AG20443 (cell line): Measurements from ENCODE around the gene SH3PXD2A.
A peak's percentile ranks its signal among the peaks of the same experiment; 100 is the strongest.
"Not testable (repeated sequence)": the region's sequence is repeated elsewhere in the genome, so short reads cannot be mapped to it uniquely, and the experiment has no call there.

Experiments used
- DNase-seq: peaks from one replicate; pipeline ENCODE4 v3.0.0; 2012; ENCODE audit warnings: low spot score, mixed read lengths

Gene SH3PXD2A

DNA sequence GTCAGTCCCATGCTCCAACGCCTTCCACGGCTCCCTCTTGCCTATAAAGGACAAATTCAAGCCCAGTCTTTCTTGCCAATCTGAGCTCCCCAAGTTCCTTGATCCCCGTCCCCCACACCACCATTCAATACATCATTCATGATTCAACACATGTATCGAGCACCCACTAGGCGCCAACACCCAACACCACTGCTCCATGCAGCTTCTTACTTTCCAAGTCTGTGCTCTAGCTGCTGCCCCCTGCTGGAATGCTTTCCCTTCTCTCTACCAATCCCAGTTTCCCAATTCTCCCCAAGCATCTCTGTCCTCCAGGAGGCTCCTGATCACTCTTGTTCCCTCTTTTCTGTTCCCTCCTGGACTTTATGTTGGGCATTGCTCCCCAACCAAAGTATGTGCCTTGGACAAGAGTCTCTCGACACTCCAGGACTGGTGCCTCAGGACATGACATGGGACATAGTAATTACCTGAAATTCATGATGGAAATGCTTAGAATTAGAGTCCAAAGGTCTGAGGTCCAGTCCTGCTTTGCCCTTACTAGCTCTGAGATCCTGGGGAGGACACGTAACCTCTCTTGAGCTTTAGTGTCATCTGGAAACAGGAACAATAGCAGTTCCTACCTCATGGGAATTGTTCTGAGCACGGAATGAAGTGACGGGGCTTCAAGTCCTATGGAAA lies 189.2 kb downstream of the SH3PXD2A start:
- DNase-seq: peak; percentile 55

DNA sequence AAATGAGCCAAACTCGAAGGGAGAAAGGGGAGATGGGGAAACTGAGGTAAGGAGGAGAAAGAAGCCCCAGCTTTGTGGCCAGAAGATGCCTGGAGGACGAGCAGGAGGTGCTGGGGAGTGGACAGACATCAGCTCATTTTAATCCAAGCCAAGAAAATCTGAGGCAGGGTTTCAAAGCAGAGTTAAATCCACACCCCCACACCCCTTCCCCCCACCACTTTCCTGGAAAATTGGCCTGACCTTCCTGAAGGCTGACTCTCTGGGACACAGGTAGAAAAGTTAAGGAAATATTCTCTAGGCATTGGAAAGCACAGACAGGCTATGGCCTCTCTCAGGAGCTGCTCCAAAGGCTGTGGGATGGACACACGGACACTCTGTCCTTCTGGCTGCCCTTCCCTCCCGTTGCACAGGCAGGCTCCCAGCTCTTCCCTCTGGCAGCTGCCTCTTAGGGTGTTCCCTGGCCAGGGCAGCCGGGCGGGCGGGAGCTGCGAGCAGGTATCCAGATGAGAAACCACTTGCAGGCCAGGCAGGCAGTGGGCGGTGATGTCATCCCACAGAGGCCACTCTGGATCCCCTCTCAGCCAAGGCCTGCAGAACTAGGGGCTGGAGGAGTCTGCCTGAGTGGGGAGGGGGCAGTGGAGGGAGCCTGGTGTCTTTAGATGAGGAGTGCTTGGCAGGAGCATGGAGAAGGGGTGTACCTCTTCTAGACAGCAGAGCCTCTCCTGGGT lies 190.1 kb downstream of the SH3PXD2A start:
- no peak for DNase-seq

DNA sequence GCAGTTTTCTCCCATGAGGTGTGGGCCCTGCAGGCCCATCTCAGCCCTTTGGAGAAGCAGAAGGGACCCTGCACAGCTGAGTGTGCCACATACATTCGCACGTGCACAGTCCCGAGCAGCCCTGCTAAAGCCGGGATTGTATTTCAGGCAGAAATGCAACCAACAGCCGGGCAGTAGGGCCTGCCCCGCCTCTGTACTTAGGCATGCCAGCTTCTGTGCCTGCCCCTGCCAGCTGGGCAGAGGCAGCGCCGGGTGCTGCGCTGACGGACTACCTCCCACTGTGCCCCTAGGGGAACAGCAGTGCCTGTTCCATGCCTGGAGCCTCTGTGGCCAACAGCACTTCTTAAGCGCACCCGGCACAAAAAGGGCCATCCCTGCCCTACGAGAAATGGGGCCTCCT lies 191.6 kb downstream of the SH3PXD2A start:
- DNase-seq: no peak

DNA sequence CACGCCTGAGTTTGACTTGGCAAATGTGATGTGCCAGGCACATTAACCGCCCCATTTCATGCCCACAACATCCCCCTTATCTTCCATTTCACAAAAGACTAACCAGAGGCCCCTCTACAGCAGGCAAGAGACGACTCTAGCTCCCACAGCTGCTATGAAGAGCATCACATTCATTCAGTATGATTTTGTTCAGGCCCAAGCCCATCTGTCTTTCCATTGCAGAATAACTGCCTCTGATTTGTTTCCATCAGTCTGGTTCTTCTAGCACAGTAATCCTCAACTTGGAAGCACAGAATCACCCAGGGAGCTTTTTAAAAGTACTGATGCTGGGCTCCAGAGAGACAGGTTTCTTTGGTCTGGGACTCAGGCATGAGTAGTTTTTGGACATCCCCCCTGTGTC lies 192.1 kb downstream of the SH3PXD2A start:
- no peak for DNase-seq

DNA sequence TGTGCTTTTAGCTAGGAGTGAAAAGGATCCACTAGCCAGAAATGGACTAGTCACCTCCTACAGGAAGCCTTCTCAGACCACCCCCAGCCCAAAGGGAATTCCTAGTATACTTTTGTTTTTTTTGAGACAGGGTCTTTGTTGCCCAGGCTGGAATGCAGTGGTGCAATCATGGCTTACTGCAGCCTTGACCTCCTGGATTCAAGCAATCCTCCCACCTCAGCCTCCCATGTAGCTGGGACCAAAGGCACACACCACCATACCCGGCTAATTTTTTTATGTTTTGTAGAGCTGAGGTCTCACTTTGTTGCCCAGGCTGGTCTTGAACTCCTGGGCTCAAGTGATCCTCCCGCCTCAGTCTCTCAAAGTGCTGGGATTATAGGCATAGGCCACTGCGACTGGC lies 192.7 kb downstream of the SH3PXD2A start:
- DNase-seq: not testable (repeated sequence)

DNA sequence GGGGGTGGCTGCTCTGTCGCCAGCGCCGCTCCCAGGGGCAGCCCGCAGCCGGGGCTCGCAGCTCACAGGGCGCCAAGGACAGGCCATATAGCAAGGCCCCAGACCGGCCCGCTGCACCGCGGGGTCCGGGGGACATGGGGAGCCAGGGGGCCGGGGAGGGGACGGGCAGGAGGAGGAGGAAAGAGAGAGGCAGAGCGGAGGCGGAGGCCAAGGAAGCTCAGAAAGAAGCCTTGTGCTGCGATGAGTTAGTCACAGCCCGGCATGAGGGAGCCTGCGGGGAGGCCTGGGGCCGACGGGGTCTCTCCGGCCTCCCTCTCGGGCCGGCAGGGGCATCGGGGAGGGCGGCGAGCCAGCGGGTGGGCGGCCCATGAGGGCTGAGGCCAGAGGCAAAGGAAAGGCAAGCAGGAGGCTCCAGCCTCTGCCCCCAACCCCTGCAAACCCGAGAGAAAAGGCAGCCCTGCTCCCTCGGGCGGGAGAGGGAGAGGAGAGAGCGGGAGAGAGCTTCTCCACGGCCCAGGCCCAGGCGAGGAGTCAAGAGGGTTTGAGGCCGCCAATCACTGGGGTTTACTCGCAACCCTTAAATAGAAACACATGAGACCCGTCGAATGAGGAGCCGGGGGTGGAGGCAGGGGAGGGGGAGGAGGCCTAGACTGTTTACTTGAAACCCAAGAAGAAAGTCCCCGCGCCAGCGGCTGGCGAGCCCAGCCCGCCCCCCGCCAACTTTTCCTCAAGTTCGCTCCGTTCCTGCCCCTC lies 194.0 kb downstream of the SH3PXD2A start:
- DNase-seq: peak; percentile 94

DNA sequence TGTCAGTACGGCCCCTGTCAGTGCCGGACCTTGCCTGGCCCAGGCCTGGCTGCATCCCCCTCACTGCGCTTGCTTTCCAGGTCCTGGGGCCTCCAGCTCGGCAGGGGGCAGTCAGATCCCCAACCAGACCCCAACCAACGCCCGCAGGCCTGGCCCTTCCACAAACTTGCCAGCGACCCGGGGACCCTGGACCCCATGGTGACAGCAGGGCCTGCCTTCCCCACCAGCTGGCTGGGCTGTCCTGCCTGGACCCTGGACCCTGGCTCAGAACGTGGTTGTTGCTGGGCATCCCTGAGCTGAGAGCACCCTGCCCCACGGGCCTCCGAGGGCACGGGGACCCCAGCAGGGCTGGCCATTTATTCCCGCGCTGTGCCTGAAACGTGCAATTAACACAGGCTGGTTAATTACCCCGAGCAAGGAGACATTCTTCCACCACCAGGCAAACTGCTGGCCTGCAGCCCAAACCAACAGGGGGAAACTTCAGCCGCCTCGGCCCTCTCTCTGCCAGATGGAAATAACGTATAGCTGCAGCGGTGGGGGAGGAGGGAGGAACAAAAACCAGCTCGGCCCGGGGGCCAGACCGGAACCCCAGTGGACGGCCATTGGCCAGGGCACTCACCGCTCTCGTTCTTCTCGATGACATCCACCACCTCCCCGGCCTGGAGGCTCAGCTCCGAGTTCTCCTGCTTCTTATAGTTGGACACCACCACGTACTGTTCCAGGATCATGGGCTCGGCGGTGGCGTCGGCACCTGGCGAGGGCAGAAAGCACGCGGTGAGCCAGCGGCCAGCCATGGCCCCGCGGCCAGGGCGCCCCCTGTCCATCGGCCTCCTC lies 194.8 kb downstream of the SH3PXD2A start:
- no peak for DNase-seq

DNA sequence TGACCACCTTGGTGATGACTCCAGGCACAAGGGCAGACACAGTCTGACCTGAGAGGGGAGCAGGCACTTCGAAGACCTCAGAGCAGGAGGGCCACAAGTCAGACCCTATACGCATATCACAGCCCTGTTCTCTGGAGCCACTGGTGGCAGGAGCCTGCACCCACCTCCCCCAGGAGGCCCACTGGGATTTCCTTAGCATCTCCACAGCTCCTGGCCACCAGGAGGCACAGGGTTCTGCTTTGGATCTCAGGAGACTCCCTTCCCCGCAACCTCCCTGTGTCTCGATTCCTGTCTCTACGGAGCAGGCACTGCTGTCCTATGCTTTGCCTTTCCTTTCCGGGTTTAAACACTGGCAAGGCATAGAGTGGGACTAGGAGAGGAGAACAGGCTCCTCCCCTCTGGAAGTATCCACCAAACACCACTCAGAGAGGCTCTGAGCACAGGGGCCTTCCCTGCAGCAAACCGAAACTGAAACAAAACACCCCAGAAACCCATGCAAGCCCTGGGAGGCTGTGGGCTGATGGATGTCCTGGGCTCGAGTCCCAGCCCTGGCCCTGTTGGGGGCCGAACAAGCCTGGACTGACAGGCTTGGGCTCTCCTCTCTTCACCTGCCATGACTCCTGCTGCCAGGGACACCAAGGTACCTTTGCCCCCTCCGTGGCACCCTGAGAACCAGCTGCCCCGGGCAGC lies 195.6 kb downstream of the SH3PXD2A start:
- DNase-seq: peak; percentile 91

DNA sequence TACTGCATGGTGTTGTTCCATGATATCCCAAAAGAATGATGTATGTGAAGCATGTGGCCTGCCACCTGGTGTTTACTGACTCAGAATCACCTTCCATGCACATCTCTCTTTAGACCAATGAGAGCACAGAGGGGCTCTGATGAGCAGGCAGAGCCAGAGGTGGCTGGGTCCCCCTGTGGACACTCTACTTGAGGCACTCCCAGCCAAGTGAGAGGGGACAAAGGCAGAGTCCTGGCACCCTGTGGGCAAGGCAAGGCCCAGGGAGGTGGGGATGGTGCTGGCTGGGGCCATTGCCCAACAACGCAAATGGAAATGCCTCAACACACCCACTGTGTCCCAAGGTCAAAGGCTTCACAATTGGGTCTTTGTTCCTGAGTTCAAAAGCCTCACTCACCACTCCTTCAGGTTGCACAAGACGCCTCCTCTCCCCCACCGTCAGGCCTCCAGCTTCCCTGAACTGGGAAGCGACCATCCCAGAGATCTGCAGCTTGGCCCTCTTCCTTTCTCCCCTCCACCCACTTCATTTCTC lies 197.3 kb downstream of the SH3PXD2A start:
- no peak for DNase-seq

DNA sequence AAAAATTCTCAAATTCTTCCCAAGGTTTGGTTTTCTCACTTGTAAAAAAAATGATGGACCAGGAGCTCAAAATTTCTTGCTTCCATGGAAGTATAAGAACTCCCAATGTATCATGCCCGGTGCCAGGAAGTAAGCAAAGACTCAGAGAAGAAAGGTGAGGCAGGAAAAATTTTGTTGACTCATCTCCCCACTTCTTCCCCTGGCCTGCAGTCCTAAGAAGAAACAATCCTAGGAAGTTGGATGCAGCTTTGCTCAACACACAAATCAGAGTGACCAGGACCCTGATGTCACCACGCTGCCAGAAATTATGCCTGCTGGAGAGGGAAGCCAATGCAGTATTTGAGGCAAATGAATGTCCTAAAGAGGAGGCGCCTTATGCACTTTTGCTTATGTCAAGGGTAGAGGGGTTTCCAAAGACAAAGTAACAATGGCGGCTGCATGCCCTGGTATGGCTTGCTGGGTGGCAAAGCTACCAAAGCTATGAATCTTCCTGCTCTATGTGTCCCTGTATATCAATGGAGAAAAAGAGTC lies 198.2 kb downstream of the SH3PXD2A start:
- DNase-seq: no peak

DNA sequence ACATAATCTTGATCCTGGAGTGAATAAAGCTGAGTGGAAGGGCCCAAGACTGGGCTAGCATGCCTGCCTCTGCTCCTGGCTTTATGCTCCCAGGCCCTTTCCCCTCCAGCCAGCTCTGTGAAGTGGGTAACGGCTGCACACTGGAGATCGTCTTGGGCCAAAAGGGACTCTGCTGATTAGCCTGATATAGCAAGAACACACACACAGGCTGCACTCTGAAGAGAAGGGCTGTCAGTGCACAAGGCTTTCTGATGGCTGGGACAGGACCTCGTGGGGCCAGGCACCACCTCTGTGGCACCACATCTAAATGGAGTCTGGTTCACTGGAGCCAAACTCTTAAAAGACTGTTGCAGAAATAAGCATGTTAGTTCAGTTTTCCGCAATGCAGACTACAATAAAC lies 200.5 kb downstream of the SH3PXD2A start:
- DNase-seq: no peak

DNA sequence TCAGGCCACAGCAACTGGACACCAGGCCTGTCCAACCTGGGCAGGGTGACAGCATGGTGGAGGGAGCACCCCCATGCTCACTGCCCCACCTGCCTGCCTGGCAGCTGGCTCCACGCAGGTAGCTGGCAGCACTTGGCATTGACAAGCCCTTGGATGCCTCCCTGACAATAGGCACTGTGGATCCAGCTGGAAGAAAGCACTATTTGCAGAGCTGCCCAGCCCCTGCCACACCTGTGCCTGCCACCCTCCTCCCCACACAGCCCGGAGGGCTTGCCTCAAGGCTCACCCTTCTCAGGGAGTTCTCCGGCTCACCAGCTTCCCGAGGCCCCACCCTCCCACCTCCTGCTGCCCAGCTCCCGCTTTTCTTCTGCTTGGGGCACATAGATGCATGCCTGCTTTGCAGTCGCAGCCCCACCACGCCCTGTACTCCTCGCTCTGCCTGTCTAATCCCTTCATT lies 201.8 kb downstream of the SH3PXD2A start:
- no peak for DNase-seq

DNA sequence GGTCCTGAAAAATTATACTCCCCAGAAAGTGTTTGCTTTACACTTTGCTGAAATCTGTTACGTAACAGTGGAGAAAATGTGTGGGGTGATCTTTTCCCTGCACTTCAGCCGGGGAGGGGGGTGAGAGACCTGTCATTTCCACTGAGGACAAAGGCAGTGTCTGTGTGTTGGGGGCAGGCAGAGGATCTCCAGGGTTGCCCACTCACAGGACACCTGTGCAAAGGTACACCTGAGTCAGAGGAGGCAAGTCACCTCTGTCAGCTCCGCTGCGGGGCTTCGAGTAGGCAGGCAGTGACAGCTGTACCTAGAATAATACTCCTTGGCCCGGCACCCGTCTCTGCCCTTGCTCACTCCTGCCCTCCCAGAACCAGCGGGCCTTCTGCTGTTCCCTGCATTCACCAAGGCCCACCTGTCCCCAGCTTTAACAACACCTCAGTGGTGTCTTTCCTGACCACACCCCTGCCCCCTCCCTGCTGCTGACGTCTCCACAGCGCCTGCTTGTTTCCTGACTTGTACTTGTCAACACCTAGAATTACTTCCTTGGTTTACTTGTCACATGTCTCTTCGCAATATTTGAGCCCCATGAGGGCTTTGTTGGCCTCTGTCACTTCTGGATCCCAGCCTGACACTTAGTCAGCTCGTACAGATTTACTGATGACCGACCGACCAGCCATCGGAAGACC lies 202.6 kb downstream of the SH3PXD2A start:
- peak; percentile 31 for DNase-seq

DNA sequence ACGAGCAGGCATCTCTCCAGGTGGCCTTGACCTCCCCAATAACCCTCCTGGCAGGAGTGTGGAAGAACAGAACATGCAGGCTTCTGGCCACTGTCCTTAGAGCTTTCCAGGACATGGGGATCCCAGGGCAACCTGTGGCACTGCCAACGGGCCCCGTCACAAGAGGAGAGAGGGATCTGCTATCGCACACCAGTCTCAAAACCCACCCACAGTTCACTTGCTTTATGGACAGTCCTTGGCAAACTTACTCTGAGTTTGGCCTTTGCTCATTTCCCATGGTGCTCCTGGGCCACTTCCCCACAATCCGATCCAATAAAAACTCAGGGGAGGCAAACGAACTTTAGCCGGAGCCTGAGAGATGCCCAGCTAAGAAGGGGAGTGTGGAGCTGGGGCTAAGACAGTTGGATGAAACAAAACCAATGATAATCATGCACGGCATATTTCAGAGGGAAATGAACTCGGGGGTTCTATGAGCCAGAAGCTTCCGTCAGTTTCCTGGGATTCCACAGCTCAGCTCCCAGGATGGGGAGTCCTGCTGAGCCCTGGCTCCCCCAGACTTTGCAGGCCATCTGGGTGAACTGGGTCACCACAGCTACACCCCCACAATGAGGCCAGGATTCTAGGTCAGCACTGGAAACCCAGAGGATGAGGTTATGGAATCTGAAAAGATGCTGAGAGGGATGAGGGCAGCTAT lies 203.4 kb downstream of the SH3PXD2A start:
- DNase-seq: no peak

DNA sequence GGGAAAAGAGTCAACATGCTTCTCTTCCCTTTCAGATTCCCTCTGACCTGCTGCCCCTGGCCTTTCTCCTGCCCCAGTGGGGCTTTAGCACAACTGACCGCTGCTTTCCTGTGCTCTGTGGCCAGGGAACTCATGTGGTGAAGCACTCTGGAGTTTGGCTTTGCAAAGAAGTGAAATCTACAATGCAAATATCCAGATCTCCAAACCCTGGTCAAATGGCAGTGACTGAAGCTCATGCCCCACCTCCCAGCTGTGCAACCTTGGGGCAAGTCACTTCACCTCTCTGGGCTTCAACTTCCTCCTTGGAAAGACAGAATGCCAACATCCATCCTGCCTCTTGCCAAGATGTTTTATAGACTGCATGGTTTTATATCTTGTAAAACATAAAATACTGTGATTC lies 204.0 kb downstream of the SH3PXD2A start:
- DNase-seq: no peak

DNA sequence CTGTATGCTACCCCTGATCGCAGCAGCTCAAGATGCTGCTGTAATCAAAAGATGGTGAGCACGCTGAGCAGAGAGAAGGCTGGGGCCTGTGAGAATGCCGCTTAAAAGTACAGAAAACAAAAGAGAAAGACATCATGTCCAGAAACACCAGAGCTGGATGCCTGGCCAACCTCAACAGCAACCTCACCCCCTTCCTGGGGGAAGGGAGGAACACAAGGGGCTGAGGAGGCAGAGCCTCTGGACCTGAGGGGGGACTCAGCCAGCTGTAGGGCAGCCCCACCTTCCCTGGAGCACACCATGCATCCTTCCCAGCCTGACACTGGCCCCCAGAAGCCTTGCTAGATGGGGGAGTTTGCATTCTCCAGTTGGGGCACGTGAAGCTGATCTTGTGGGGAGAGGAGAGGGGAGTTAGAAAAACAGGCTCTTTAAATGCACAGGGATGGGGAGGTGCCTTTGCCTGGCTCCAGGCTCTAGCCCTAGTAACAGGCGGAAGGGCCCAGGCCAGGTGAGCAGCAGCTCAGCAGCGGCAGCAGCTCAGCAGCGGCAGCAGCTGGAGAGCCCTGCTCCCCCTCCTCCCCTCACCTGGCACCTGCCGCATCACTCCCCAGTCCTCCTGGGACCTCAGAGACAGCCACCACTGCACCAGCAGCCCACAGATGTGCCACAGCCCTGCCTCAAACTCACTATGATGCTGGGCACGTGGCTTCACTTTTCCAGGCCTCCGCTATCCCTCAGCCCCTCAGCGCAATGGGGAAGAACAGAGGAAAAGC lies 205.5 kb downstream of the SH3PXD2A start:
- no peak for DNase-seq

DNA sequence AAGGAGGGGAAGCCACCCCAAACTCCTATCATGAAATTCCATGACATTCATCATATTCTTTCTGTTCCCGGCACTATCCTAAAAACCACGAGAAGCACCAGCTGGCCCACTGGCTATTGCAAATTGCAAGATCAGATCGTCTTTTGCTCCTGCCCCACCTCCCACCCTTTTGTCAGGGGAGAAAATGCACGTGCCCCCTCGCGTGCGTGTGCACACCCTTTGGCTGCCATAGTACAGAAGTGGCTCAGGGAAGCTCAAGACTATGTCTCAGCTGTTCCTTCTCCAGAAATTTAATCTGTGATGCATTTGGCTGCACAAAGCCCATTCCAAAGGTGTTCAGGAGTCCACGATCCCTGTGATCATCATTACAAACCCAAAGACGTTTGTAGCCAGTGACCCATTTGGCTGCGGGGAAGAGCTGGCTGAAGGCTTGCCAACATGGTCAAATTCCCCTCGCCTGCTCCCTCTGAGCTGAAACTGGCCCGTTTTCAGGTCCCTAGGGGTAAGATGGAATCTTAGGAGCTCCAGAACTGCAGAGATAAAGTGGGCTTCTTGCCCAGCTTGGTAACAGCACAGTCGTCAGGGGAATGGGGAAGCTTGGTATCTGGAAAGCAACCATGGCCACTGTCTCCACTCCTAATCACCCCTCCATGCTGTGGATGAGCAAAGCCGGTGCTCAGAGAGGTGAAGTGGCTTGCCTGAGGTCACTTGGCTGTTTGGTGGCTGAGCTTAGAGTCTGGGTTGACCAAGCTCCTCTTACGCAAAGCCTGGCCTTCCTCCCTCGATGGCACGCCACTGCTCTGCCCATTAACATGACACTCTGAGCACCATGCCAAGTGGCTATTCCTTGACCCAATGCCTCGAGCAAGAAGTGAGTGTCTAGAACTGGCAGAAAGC lies 206.5 kb downstream of the SH3PXD2A start:
- peak; percentile 67 for DNase-seq

DNA sequence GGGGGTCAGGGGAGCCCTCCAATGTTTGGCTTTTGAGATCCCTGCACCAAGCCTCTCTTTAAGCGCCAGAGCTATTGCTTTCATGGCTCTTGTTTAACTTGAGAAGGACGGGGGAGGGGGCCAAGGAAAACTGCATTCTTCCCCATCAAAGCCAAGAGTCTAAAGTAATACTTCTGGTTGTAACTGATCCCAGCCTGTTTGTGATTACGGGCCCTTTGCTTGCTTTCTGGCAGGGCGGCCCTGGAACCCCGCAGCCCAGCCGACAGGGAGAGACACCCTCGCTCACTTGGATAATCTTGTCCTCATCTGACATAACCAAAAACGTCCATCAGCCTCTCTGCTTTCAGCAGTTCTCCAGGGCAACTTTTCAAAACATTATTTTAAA lies 207.1 kb downstream of the SH3PXD2A start:
- DNase-seq: no peak
